GM19023 (cell line): ENCODE measurements around the gene GAB1.
A peak's percentile ranks its signal among the peaks of the same experiment; 100 is the strongest.

Experiments used
- ATAC-seq: cut with Tn5 transposase; IDR thresholded peaks from one replicate; pipeline ENCODE4 v1.9.1; 2021; ENCODE audit warnings: mild to moderate bottlenecking, moderate library complexity; ENCODE audit not compliant: unreplicated experiment

The GAB1 gene

GRCh38 chr4:143357161-143357845 lies 20.6 kb downstream of the GAB1 start:
- ATAC-seq = peak; percentile 23

GRCh38 chr4:143358419-143358818 lies 21.7 kb downstream of the GAB1 start:
- ATAC-seq = no peak

GRCh38 chr4:143358923-143359643 lies 22.4 kb downstream of the GAB1 start:
- ATAC-seq = peak; percentile 77

GRCh38 chr4:143359644-143360193 lies 23.0 kb downstream of the GAB1 start:
- ATAC-seq = no peak

- no peak for ATAC-seq
Measured at GRCh38 chr4:143360838-143361625, 24.4 kb downstream of the GAB1 start.

- no peak for ATAC-seq
Measured at GRCh38 chr4:143362349-143363046, 25.8 kb downstream of the GAB1 start.

- ATAC-seq = no peak
Measured at GRCh38 chr4:143363332-143363731, 26.7 kb downstream of the GAB1 start.

GRCh38 chr4:143364063-143364462 lies 27.4 kb downstream of the GAB1 start:
- no peak for ATAC-seq

GRCh38 chr4:143367863-143368262 lies 31.2 kb downstream of the GAB1 start:
- ATAC-seq = no peak

- no peak for ATAC-seq
Measured at GRCh38 chr4:143369552-143369951, 32.9 kb downstream of the GAB1 start.

- peak; percentile 79 for ATAC-seq
Measured at GRCh38 chr4:143372093-143372915, 35.6 kb downstream of the GAB1 start.

GRCh38 chr4:143374255-143374654 lies 37.6 kb downstream of the GAB1 start:
- no peak for ATAC-seq

GRCh38 chr4:143374771-143375170 lies 38.1 kb downstream of the GAB1 start:
- no peak for ATAC-seq

- ATAC-seq = peak; percentile 34
Measured at GRCh38 chr4:143375326-143376073, 38.8 kb downstream of the GAB1 start.

- peak; percentile 42 for ATAC-seq
Measured at GRCh38 chr4:143377611-143378099, 41.0 kb downstream of the GAB1 start.

GRCh38 chr4:143380629-143381028 lies 44.0 kb downstream of the GAB1 start:
- no peak for ATAC-seq

GRCh38 chr4:143381189-143382118 lies 44.8 kb downstream of the GAB1 start:
- peak; percentile 46 for ATAC-seq

- ATAC-seq = no peak
Measured at GRCh38 chr4:143382596-143382995, 45.9 kb downstream of the GAB1 start.
